NCI-H2171 treated with DMSO at 0.1 percent for 48 hours (cell line): ENCODE data around the gene SHB.

Source experiments
- DNase-seq: peaks from one replicate; lab custom pipeline; 2025; lab: John Stamatoyannopoulos, UW

Gene SHB

DNA sequence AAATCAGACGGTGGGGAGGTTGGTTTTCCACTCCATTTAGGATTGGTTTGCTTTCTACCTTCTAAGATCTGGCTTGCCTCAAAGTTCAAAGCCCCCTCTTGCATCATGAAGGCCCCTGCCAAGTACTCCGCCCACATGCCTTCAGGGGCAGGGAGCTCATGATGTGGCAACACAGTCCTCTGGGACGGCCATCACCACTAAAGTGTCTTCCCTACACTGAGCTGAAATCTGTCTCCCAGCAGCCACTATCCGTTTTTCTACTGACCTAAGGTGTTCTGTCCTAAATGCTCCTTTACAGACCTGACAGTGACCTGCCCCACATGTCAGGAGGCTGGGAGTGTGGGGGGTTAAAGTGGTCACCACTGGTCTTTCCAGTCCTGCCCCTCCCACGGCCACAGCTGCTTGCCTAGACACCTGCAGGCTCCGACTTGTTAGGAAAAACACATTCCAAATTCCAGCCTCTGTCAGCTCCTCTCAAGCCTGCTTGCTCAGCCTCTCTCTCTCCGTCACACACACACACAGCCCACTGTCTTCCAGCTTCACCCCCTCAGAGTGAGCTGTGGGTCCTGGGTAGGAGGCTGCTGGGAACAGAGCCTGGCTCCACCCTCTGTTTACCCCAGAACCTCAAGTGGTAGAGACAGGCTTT, 44.9 kb downstream of the SHB start:
- peak; percentile 1 for DNase-seq

DNA sequence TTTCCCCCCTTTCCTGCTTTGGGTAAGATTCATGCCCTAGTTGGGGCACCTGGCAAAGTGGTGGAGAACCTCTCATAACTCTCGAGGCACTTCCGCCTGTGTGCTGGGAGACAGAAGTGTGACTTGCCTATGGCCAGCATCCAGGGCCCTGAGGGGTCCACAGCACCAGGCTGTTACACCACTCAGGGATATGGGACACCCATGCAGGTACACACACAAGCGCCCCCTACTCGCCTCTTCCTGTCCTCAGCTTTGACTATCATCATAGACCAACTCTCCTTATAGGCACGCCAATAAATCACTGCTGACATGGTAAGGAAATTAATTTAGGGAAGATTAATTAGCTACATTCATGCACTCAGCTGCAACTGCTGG, 45.4 kb downstream of the SHB start:
- DNase-seq: no peak

DNA sequence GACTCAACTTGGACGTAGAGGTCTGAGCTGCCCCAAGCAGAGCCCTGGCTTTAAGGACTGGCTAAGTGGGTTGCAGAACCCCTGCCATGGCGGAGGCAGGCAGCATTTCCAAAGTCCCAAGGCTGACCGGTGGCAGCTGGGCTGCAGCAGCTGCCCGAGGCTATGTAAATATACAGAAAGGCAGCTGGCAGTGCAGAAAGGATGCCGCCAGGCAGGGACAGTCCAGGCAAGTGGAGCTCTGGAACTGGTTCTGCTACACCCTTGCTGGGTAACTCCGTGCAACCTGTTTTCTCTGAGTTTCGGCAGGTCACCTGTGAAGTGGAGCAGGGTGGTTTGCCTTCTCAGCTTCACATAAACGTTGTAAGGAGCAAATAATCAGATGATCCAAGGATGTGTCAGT, 46.0 kb downstream of the SHB start:
- no peak for DNase-seq

DNA sequence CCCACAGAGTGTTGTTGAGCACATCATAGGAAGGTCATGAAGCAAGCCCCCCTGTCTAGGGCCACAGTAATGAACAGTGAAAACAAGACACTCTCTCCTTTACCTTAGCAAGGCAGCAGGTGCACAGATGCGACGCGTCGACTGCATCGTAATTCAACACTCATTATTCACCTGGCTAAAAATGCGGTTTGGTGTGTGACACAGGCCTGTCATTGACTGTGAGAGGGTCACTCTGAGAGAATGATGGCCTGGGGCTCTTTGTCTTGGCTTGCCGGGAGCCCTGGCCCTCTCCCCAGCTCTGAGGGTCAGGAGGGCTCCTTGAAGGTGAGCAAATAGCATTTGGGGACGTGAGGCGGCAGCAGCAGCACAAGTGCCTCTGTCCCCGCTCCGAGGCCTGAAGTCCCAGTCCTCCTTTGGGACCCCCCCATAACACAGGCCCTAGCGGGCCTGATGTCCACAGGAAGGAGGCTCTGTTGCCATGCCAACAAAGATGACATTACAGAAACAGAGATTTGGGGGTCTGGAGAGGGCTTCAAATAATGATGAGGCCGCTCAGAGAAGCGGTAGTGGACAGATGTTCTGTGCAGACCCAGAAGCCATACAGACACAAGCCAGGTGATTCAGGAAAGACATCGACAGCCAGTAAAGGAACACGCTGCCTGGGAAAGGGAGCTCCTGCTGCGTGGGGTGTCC, 46.7 kb downstream of the SHB start:
- DNase-seq: peak; percentile 9

DNA sequence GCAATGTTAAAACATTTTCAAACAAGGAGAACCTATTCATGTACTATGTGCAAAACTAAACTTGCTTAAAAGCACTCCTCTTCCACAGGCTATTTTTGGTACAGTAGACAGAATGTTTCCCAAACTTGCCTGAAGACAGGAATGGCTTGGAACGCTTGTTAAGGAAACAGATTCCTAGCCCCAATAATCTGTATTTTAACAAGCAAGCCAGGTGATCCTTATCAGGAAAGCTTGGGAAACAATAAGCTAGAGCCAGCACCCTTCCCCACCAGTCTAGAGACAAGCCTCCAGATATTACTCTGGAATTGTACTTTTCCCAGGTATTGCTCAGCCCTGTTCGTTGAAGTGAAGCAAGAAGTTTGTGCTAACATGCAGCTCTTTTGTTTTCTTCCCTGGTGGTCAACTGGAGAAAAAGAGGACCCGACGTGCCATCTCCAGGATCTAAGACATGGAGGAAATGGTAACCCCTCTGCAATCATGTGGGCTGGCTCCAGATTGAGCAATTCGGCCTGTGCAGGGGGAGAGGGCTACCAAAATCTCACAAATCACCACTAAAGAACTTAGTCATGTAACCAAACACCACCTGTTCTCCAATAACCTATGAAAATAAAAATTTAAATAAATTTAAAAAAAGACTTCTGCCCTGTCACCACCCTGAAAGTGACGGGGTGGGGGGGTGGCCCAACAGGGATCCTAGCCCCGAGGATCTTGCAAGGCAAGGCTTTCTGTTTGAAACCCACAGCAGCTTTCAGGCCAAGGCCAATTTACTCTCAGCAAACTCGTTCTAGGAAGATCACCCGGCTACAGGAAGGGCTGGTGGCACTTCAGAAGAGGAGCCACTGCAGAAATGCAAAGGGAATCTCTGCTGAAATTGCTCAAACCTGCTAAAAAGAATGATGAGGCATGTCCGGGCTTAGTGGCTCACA, 48.6 kb downstream of the SHB start:
- no peak for DNase-seq

DNA sequence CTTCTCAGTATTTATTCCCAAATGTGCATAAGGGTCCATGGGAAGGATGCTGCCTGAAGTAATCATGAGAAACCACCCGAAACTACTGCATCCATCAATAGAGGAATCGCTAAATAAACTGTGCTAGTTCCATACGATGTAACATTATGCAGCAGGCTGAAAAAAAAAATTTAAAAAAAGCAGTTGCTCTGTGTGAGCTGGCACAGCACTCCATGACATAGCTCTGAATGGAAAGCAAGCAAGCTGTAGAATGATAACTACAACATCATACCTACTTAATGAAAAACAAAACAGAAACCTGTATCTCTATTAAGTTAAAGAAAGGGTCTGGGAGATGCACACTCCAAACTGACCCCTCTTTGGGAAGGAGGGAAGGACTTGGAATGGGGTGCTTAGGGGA, 49.3 kb downstream of the SHB start:
- no peak for DNase-seq

DNA sequence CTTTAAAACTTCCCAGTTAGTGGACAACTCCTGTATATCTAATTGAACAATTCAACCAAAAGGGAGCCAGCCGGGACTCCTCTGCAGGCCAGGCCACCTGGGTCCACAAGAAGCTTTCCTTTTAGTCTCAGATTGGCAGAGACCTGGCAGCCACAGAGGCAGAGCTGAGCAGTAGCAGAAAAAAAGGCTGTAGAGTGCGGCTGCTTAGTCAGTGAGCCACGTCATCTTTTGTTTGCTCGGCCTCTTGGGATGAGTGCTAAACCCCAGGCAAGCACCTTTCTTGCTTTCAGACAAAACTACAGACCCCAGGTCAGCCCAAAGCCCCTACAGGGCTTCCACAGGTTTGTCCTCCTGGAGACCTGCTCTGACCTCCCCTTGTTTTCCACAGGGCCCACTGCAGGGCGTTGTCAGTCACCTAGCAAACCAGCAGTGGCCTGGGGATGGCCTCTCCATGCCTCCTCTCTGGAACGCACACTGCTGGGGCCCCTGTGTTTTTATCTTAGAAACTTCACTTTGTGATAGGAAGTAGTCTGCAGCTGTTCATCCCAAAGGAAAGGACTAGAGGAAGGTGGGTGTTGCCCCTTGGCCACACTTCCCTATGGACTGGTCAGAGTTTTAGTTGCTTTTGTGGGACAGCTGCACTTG, 49.9 kb downstream of the SHB start:
- DNase-seq: peak; percentile 47

DNA sequence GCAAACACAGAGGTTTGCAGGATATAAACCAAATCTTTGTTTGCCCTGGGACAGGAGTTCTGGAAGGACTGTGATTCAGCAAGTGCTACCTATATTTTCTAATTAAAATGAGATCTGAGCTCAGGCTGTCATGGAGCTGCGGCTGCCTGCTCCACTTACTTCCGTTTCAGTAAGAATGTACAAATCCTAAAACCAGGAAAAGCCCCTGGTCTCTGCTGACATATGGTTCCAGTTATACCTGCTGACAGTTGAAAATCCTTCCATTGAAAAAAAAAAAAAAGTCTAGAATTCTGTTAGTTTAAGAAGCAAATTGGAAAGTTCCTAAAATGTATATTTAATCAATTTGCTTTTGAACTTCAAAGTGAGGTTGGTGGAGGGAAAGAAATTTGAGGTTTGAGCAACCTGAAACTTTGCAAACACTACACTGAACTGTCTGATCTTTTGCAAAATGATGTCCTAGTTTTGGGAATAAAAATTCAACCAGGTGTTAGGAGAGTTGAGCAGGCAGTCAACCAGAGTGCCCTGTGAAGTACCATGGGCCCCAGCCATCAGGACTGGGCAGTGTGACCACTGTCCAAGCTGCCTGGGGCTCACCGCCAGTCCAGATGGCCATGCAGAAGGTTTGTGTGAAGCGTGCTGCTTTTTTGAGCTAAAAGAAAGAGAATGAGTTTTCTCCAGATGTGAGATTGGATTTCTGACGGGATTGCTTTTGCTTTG, 50.6 kb downstream of the SHB start:
- DNase-seq: peak; percentile 24

DNA sequence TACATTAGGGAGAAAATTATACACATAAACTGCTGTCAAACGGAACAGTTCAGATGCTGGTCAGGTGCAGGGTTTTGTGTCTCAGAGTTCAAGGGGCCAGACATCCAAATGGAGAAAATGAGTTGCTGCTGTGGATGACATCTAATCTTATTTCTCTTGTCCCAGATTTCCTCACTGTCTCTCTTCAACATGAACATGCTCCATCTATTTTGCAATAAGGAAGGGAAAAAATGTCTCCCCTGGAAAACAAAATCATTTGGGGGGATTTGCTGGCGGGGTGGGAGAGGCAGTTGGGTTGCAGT, 51.2 kb downstream of the SHB start:
- no peak for DNase-seq

DNA sequence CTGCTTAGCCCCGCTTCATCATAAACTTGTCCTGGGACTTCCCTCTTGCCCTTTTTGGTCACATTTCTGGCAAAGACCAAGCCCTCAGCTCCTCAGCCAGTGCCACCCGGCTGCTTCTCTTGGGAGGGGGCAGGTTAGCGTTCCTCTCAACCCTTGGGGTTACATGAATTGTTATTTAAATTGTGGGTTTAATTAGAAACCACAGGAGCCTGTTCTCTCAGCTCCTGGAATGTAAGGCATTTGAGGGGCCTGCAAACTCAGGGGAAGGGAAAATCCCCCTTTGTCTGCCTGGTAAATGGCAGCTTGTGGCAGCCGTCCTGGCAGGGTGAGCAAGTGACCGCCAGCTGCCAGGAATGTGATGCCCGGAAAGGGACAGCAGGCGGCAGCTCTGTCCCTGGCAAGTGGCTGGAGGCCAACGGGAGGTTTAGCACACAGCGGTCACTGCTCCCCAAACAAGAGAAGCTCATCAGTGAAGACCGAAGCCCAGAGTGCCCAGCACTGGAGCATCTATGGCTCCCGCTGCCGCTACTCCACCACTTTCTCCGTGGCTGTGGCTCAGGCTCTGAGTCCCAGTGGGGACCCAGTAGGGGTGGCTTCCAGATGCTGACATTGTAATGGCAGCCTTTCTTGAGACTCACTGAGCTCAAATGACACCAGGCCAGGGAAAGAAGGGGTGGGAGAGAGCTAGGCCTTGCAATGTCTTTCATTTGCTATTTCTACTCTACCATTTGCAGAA, 51.7 kb downstream of the SHB start:
- no peak for DNase-seq

DNA sequence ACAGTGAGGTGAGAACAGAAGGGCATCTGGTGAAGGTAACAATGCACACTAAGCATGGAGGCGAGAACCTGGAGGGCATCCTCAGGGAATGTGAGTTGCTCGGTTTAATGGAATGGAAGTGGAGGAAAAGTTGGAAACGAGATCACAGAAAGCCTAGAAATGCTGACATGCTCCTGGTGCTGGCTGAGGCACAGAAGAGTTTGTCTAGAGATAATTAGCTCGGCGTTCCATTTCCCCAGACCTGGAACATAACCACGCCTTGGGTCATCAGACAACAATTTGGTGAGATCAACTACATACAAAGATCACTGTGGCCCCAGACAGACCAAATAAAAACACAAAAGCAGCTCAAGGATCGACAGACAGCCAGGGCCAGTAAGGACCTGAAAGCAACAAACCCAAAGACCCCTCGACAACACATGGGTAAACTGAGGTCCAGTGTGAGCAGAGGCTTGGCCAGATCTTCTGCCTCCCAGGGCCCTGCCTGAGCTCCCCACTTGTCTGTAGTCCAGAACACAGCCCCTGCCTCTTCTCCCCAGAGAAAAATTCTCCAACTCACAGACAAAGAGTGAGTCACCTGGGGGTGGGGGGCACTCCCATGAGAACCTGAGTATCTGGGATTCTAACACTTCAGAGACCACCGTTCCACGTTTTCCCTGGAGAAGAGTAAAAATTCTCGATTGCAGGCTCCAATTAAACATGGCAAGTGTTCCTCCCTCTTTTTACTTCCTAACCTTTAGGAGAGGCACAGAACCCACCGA, 52.5 kb downstream of the SHB start:
- no peak for DNase-seq

DNA sequence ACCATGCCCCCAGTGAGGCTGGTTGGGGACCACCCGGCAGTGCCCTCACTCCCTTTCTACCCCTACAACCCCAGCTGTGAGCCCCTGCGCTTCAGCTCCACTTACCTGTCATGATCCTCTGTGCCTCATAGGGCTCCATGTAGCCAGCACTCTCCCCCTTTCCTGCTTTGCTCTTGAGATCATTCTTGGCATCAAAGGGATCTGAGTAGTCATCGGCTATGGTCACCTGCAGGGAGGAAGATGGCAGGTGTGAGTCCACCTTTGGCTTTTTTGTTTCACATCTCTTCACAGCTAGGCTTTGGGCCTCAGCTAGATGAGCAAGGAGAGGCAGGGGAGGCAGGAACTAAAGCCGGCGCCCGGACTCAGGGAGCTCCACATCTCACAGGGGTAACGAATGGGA, 53.1 kb downstream of the SHB start:
- no peak for DNase-seq

DNA sequence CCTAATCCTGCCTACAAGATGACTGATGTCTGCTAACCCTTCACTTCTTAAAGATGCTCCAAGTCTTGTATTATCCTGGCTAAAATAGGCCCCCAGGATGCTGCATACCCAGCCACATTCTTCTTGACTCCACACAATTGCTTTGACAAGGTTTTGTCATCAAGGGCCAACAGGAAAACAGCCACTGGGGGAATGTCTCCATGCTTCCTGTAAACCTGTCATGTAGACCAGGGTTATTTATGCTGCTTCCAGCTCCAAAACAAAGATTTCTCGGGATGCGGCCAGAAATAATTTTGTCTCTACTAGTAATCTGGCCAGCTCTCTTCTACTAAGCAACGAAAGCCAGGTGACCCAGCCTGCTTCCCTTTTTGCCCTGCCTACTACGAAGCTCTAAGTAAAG, 53.8 kb downstream of the SHB start:
- DNase-seq: no peak

DNA sequence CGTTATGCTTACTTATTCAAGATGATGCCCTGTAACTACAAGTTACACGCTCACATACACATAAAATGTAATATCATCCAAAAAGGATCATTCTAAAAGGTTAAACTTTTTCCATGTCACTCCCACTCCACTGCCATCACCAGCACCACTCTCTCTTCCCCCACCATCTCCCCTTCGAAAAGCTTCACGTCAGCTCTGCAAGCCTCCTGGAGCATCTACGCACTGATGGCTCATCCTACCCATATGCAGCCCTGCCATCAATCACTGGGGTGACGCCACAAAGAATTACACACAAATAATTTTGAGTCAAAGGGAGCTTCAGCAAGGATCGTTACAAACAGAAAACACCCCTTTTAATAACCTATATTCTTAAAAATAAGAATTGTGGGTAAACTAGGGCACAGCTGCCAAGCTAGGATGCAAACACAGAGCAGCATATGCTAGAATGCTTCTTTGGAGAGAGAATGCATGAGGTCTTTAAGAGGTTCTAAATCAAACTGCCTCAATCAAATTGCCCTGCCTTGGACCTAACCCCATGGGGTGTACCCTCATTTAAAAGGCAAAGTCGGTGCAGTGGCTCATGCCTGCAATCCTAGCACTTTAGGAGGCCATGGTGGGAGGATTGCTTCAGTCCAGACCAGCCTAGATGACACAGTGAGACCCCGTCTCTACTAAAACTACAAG, 56.1 kb downstream of the SHB start:
- DNase-seq: no peak

DNA sequence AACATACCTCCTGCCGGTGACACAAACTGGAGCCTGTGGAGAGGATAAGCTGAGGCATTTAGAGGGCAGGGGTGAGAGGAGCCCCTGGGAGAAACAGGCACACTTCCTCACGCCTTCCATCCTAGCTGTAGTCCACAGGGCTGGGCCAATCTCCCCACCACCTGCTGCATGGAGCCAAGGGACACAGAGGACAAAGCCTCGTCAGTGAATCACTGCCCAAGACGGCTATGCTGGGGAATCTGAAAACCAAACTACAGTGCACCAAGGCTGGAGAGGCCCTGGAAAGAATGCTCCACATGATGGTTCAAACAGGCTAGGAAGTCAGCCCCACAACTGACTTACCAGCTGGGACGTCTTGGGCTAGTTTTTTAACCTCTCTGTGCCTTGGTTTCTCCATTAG, 57.0 kb downstream of the SHB start:
- no peak for DNase-seq

DNA sequence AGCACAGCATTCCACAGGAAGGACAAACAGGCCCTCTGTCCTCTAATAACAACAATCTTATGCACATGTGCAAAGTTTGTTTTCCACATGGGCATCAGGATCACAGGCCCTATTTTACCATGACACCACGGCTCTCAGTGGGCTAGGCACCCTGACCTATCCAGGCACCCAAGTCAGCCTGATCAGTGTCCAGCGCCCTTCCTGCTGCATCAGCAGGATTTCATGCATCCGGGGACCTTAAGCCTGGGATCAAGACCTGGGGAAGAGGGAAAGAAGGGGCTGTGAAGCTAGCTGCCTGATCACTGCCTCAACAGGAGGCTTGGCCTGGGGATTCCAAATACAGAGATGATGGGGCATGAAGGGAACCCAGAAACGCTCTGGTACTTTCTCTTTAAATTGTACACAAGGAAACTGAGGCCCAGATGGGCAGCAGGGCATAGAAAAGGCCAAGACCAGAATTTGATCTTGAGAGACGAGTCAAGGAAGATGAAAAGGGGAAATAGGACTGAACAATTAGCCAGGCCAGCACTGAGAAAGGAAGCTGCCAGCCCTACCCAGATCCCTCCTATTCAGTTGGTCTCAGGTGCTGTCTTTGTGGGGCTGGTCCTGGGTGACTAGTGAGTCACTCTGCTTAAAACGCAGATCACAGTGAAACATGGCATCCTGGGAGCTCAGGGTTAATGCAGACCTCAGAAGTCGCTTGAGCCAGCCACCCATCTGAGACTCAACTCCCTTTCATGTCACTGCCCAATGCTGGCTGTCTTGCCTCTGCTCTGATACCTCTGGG, 57.9 kb downstream of the SHB start:
- no peak for DNase-seq

DNA sequence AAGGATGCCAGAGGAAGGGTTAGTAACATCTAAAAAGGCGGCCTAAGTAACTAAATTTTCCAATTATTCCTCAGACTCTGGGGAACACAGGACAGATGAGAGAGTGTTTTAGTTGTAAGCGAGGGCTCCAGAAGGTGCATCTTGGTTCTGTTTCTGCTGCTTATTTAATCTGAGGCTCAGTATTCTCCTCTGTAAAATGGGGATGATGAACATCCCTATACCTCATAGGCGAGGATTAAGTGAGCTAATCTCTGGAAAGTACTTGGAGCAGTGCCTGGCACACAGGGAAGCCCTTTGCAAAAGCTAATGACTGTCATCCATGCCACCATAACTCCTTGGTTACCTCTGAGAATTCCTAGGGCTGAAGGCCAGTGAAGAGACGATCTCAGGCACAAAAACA, 59.0 kb downstream of the SHB start:
- no peak for DNase-seq

DNA sequence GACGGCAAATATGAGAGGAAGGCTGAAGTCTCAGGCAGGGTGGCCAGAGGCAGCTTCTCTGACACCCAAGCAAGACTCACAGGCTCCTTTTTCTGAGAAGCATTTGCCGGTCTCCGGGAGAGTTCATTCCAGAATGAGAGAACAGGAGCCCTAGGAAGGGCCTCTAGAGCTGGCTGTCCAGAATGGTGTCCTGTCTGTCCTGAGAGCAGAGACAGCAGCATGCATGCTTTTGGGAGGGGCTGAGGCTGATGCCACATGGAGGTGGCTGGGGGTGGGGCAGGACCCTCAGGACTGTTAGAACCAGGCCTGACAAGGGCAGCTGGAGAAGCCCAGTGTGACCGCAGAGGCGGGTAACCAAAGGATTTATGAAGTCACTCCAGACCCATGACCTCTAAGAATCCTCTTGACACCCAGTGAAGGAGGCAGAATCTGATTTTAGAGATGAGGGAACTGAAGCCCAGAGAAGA, 60.0 kb downstream of the SHB start:
- no peak for DNase-seq
